HG02759 (cell line): Measurements from ENCODE around the gene DNAJB6.
A peak's percentile ranks its signal among the peaks of the same experiment; 100 is the strongest.
"Not testable (repeated sequence)": the region's sequence is repeated elsewhere in the genome, so short reads cannot be mapped to it uniquely, and the experiment has no call there.

Experiments
- ATAC-seq: cut with Tn5 transposase; IDR thresholded peaks from one replicate; pipeline ENCODE4 v1.9.1; 2021; ENCODE audit warnings: mild to moderate bottlenecking, moderate library complexity; ENCODE audit not compliant: unreplicated experiment

DNAJB6 gene

DNA sequence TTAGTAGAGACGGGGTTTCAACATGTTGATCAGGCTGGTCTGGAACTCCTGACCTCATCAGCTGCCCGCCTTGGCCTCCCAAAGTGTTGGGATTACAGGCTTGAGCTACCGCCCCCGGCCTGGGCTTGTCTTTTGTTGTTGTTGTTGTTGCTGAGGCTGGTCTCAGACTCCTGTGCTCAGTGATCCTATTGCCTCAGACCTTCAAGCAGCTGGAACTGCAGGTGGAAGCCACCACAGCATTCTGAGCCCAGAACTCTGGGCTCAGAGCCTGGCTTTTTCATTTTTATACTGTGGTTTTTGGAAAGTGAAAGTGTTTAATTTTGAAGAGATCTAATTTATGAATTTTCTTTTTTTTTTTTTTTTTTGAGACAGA lies 16.2 kb upstream of the DNAJB6 start:
- ATAC-seq, result no peak

DNA sequence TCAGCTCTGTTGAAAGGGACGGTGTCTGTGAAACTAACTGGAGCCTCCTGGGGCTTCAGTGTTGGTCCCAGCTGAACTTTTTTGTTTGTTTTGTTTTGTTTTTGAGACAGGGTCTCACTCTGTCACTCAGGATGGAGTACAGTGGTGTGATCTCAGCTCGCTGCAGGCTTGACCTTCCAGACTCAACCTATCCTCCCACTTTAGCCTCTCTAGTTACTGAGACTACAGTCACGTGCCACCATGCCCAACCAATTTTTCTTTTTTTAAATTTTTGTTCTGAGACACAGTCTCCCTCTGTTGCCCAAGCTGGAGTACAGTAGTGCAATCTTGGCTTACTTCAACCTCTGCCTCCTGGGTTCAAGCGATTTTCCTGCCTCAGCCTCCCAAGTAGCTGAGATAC lies 13.4 kb upstream of the DNAJB6 start:
- no peak for ATAC-seq

DNA sequence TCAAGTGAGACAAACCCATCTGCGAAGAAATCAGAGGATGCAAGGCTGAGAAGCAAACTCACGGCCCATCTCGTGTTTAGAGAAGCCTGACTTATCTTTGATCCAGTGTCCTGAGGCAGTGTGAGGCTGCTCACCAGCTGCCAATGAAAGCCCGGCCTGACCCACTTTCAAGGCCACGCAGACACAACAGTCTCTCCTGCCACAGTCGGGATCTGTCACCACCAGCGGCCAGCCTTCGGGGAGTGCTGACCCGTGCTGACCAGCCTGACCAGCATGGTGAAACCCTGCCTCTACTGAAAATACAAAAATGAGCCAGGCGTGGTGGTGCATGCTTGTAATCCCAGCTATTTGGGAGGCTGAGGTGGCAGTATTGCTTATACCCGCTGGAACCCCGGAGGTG lies 7.4 kb upstream of the DNAJB6 start:
- ATAC-seq, result no peak

DNA sequence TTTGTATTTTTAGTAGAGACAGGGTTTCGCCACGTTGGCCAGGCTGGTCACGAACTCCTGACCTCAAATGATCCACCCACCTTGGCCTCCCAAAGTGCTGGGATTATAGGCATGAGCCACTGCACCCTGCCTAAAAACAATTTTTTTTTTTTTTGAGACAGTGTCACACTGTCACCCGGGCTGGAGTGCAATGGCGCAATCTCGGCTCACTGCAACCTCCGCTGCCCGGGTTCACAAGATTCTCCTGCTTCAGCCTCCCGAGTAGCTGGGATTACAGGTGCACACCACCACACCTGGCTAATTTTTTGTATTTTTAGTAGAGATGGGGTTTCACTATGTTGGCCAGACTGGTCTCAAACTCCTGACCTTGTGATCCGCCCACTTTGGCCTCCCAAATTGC lies 6.2 kb upstream of the DNAJB6 start:
- ATAC-seq, result not testable (repeated sequence)

DNA sequence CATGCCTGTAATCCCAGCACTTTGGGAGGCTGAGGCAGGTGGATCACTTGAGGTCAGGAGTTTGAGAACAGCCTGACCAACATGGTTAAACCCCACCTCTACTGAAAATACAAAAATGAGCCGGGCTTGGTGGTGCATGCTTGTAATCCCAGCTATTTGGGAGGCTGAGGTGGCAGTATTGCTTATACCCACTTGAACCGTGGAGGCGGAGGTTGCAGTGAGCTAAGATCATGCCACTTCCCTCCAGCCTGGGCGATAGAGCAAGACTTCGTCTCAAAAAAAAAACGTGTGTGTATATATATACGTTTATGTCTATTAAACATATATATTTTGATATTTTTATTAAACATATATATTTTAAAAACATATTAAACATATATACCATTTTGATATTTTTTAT lies 5.8 kb upstream of the DNAJB6 start:
- not testable (repeated sequence) for ATAC-seq

- ATAC-seq, result no peak
Observed at GRCh38 chr7:157335236-157335635, 1.6 kb upstream of the DNAJB6 start.

DNA sequence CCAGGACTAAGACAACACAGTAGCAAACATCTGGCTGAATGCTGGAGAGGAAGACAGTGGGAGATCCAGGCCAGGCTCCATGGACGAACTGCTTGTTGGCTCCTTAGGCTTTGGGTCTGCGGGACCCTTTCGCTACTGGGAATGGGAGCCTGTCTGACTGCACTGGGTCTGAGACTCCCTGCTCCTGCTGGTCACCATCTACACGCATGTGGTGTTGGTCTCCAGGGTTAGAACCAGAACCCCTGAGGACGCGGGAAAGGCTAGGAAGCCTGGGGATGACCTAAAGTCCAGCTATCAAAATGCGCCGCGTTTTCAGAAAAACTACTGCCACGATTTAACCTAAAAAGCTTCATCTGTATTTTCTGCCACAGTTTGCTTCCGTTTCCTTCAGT lies 817 bp upstream of the DNAJB6 start:
- ATAC-seq, result no peak

GRCh38 chr7:157337316-157338149 lies 729 bp downstream of the DNAJB6 start:
- peak; percentile 56 for ATAC-seq

DNA sequence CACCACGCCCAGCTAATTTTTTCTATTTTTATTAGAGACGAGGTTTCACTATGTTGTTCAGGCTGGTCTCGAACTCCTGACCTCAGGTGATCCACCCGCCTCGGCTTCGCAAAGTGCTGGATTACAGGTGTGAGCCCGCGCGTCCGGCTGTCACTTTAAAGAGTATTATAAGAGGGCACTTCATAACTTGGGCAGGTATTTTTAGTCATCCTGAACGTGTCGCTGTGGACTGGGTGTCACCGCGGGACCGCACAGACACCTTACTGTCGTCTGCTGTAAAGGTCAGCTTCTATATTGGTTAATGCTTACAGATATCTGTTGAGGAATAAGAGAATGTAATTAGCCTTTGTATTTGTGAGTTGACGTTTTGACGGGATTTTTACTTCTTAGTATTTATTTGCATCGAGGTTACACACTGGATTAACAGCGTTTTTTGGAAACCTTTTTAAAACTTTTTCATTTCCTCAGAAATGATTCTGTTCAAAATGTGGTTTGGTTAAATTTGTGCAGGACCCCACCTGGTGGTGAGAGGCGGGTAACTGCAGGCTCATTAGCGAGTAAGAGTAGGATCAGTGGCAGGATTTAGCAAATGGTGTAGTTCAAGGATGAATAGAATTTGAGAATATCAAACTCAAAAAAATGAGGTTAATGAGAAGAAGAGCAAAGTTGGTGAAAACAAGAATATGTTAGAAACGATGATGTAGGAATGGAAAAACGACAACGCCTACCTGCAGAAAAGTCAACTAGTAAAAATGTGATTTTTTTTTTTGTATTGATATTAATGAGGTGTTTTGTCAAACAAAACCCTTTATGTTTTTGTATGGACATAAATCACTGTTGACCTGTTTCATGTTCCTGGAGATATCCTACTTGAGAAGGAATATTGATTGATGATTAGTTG lies 3.2 kb downstream of the DNAJB6 start:
- ATAC-seq, result no peak

DNA sequence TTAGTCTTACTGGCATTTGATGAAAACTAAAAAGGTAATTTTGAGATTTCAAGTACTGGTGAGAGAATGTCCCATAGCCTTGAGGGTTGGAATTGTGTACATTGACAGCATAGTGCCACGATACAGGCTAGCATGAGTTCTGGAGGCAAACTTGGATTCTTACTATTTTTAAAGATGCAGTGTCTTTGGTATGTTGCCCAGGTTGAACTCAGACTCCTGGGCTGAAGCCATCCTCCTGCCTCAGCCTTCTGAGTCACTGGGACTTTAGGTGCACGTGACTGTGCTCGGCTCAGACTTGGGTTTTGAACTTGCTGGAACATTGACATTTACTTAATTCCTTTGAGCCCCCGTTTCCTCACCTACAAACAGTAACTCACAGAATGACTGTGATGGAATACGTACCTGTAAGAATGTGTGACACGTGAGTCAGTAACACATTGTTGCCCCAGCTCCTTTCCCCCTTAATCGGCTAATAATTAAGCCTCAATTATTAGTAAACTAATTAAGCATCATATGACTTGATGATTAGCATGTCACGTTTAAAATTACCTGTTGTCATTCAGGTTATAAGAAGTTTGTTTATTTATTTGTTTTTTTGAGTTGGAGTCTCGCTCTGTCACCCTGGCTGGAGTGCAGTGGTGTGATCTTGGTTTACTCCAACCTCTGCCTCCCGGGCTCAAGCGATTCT lies 10.6 kb downstream of the DNAJB6 start:
- no peak for ATAC-seq

- ATAC-seq, result no peak
Observed at GRCh38 chr7:157348548-157348947, 11.7 kb downstream of the DNAJB6 start.

- no peak for ATAC-seq
Observed at GRCh38 chr7:157352516-157352915, 15.7 kb downstream of the DNAJB6 start.

- no peak for ATAC-seq
Observed at GRCh38 chr7:157355784-157356511, 19.1 kb downstream of the DNAJB6 start.

DNA sequence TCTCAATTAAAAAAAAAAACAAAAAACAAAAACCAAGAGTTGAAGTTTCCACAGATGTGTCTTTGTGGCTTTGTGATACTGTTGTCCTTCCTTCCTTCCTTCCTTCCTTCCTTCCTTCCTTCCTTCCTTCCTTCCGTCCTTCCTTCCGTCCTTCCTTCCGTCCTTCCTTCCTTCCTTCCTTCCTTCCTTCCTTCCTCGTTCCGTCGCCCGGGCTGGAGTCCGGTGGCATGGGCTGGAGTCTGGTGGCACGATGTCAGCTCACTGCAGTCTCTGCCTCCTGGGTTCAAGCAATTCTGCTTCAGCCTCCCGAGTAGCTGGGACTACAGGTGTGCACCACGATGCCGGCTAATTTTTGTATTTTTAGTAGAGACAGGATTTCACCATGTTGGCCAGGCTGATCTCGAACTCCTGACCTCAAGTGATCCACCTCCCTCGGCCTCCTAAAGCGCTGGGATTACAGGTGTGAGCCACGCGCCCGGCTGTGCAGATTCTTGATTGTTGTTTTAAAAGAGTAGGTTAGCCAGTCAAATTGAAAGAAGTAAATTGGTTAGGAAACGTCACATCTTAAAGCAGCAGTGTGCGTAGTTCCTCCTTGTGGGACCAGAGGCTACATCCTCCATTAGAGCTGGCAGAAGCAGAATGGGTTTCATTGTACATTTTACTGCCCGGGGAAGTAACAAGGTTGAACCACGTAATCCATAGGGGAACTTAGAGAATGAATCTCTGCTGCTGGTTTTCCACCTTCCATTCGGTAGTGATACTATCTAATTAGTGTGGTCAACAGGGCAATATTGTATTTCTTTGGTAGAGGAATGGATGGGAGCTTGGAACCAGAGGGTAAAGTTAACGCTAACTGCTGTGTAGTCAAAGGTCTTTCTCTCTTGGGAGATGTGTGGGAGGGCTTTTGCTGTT lies 20.6 kb downstream of the DNAJB6 start:
- peak; percentile 92 for ATAC-seq

DNA sequence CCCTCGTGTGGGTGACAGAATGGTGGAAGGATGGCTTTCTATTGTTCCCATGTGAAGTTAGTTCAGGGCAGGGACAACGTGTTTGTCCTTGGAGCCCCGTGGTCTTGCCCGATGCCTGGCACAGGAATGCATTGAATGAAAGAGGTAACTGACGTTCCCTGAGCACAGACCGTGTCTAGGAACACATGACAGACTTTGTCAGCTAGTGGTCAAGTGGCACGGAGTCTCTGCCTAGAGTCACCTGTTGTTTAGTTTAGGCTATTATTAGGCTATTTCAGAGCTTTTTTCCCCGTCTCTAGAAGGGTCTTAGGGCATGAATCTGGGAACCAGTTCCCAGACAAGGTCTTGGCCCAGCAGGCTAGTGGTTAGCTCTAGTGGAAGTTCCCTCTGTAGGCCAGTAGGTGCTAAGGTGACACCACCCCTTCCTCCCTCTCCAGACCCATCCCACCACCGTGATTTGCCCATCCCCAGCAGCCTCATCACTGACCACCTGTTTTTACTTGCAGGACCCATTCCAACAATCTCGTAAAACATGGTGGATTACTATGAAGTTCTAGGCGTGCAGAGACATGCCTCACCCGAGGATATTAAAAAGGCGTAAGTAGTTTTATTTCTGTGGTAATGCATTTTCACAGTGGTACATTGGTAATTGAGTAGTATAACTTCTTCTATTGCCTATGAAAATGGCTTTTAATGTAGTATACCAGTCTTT lies 21.4 kb downstream of the DNAJB6 start:
- ATAC-seq, result no peak

DNA sequence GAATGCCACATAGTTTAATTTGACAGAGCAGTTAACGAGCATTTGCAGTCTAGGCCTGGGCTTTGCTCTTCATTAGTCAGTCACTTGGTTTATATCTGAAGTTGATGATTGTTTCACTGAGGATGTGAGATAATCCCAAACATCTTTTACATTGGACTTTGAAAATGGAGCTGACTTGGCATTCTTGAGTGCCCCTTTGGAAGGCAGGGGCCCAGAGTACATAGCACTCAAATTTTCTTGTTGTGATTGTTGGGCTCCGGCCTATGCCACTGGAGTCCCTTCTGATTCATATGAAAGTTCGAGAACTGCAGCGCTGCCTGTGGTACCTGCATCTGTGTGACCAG lies 21.9 kb downstream of the DNAJB6 start:
- ATAC-seq, result no peak

DNA sequence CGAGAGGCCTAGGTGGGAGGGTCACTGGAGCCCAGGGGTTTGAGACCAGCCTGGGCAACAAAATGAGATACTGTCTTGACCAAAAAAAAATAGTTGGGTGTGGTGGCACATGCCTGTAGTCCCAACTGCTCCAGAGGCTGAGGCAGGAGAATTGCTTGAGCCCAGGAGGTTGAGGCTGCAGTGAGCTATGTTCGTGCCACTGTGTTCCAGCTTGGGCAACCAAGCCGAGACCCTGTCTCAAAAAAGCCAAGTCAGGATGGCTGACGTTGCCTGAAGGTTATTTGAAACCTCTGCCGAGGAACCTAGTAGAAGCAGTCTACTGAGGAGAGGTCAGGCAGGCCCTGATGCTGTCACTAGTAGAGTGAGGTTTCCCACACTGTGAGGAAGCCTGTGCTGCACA lies 22.8 kb downstream of the DNAJB6 start:
- ATAC-seq, result no peak

- ATAC-seq, result no peak
Observed at GRCh38 chr7:157360483-157361025, 23.8 kb downstream of the DNAJB6 start.

GRCh38 chr7:157361537-157361936 lies 24.7 kb downstream of the DNAJB6 start:
- no peak for ATAC-seq
